ENCODE data around the gene SLC26A2. TPM values are rescaled to one million over a fixed set of nuclear protein-coding genes. Genes with fewer than 3 reads are reported as not detected.

Gene SLC26A2
- total and polyA plus RNA-seq, 4 donors = 2.8 to 16.1 (median 8.6) TPM

DNA sequence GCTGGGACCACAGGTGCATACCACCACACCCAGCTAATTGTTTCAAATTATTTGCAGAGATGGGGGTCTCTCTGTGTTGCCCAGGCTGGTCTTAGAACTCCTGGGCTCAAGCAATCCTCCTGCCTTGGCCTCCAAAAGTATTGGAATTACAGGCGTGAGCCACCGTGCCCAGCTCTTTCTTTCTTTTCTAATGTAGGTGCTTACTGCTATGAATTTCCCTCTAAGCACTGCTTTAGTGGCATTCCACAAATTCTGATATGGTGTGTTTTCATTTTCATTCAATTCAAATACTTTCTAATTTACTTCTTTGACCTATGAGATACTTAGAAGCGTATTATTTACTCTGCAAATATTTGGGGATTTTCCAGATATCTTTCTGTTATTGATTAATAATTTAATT, 54.9 kb downstream of the SLC26A2 start:
- H3K4me3 ChIP-seq (ENCODE audit: low read length in 2 of 2) = no peak overlapping the region
- no peak for DNase-seq
- 97 to 98% methylated on average over 3 of the region's 3 CpGs for WGBS, 2 donors
- peaks cover 3% of the 10 kb centered on the region for H3K9me3 ChIP-seq (ENCODE audit: control insufficient read depth, low read length)
- H3K27me3 ChIP-seq (ENCODE audit: control insufficient read depth in 1 of 2, insufficient read depth in 2 of 2, low read length in 1 of 2) = no peaks in the 10 kb centered on the region
- no peak overlapping the region for H3K27ac ChIP-seq (ENCODE audit: low read depth in 1 of 2, low read length in 2 of 2)
- peaks cover 10 to 20% of the 10 kb centered on the region in 2 donors for H3K36me3 ChIP-seq (ENCODE audit: control insufficient read depth in 1 of 2, insufficient read depth in 2 of 2, low read length in 1 of 2)
- peaks cover 0 to under 1% of the 10 kb centered on the region in 2 donors for H3K4me1 ChIP-seq (ENCODE audit: control insufficient read depth in 1 of 2, insufficient read depth in 2 of 2, low read length in 2 of 2)
- ATAC-seq (ENCODE audit: low FRiP score) = no peak
- intact Hi-C loops (cut with DNase I) = no loop called here

DNA sequence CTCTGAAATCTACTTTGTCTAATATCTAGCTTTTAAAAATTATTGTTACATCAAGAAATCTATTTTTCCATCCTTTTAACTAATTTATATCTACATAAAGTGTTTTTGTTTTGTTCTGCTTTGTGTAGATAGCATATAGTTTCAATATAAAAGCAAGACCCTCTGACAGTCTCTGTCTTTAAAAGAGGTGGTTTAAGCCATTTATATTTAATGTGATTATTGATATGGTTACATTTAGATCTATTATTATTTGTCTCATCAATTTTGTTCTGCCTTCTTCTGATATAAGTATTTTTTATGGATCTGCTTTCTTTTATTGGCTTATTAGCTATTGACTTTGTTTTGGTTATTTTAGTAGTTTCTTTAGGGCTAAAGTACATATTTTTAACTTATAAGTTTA, 56.0 kb downstream of the SLC26A2 start:
- no peak overlapping the region for H3K27ac ChIP-seq (ENCODE audit: low read depth in 1 of 2, low read length in 2 of 2)

DNA sequence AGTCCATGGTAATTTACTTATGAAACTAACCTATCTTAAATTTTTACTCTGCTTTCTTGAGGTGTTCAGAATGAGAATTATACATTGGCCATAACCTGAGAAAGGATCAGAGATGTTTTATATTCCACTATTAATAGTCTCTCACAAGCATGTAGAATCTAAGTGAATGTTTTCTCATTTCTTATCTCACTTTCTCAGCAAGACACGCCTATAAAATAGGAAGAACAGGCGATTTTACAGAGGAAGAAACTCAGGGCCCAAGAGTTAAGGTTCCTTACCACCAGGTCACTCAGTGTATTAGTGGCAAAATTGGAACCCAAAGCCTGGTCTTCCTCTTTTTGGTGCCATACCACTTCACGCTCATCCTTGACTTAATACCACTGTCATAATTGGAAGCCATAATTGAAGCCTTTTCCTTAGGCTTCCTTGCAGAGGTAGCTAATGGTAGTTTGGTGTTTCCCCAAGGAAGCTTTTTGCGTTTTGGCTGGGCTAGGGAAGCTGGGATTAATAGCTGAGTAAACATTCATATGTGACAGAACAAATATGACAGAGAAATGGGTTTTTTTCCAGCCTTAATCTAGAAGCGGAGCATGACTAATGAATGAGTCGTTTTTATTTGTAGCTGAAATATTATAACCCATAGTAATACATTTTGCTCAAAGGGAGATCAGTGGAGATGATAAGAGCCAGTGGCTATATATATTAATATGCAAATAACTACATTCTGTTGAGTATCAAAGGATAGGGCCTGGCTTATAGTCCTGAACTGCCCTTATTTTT, 56.9 kb downstream of the SLC26A2 start:
- Histone ChIP-seq H3K27me3 (ENCODE audit: control insufficient read depth in 1 of 2, insufficient read depth in 2 of 2, low read length in 1 of 2) (no peaks in the 10 kb centered on the region), H3K27ac (ENCODE audit: low read depth in 1 of 2, low read length in 2 of 2) (no peak overlapping the region), H3K36me3 (ENCODE audit: control insufficient read depth in 1 of 2, insufficient read depth in 2 of 2, low read length in 1 of 2) (peaks cover 5 to 8% of the 10 kb centered on the region in 2 donors), H3K9me3 (ENCODE audit: control insufficient read depth, low read length) (peaks cover 3% of the 10 kb centered on the region), H3K4me3 (ENCODE audit: low read length in 2 of 2) (no peak overlapping the region), H3K4me1 (ENCODE audit: control insufficient read depth in 1 of 2, insufficient read depth in 2 of 2, low read length in 2 of 2) (peaks cover 0 to 6% of the 10 kb centered on the region in 2 donors)
- DNase-seq (no peak), ATAC-seq (ENCODE audit: low FRiP score) (no peak)
- 51% methylated on average over 6 of the region's 6 CpGs for WGBS, 2 donors
- intact Hi-C loops (cut with DNase I) = no loop called here

More for the DNA sequence above, 56.0 kb downstream of the SLC26A2 start:
- DNase-seq = no peak
- Histone ChIP-seq H3K27me3 (ENCODE audit: control insufficient read depth in 1 of 2, insufficient read depth in 2 of 2, low read length in 1 of 2) (no peaks in the 10 kb centered on the region), H3K36me3 (ENCODE audit: control insufficient read depth in 1 of 2, insufficient read depth in 2 of 2, low read length in 1 of 2) (peaks cover 5 to 11% of the 10 kb centered on the region in 2 donors), H3K9me3 (ENCODE audit: control insufficient read depth, low read length) (peaks cover 3% of the 10 kb centered on the region), H3K4me1 (ENCODE audit: control insufficient read depth in 1 of 2, insufficient read depth in 2 of 2, low read length in 2 of 2) (peaks cover 0 to 6% of the 10 kb centered on the region in 2 donors), H3K4me3 (ENCODE audit: low read length in 2 of 2) (no peak overlapping the region)
- intact Hi-C loops (cut with DNase I) = no loop called here
- no peak for ATAC-seq (ENCODE audit: low FRiP score)

DNA sequence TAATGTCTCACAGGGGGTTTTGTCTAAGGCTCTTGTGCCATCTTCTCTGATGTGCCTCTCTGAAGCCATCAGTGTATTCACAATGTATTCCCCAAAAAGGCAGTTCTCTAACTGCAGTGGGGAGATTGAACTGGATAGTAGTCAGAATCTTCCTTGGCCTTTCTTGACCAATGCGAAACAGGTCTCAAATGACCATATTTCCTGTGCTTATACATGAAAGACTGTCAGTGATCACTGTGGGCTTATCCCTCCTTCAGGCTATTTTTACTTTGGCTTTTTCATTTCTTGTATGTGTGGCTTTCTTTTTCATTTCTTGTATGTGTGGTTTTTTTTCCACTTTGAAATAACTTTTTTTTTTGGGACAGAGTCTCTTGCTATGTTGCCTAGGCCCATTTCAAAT, 59.7 kb downstream of the SLC26A2 start:
- Histone ChIP-seq H3K36me3 (ENCODE audit: control insufficient read depth in 1 of 2, insufficient read depth in 2 of 2, low read length in 1 of 2) (peaks cover 0 to 8% of the 10 kb centered on the region in 2 donors), H3K27me3 (ENCODE audit: control insufficient read depth in 1 of 2, insufficient read depth in 2 of 2, low read length in 1 of 2) (no peaks in the 10 kb centered on the region), H3K4me3 (ENCODE audit: low read length in 2 of 2) (no peak overlapping the region), H3K4me1 (ENCODE audit: control insufficient read depth in 1 of 2, insufficient read depth in 2 of 2, low read length in 2 of 2) (peaks cover 1 to 6% of the 10 kb centered on the region in 2 donors), H3K27ac (ENCODE audit: low read depth in 1 of 2, low read length in 2 of 2) (peak overlapping the region in 1 of 2 donors; percentile 28), H3K9me3 (ENCODE audit: control insufficient read depth, low read length) (peaks cover 3% of the 10 kb centered on the region)
- ATAC-seq (ENCODE audit: low FRiP score) (no peak), DNase-seq (no peak)
- intact Hi-C loops (cut with DNase I) = no loop called here
- WGBS, 2 donors = 95 to 99% methylated on average over 1 of the region's 1 CpG

DNA sequence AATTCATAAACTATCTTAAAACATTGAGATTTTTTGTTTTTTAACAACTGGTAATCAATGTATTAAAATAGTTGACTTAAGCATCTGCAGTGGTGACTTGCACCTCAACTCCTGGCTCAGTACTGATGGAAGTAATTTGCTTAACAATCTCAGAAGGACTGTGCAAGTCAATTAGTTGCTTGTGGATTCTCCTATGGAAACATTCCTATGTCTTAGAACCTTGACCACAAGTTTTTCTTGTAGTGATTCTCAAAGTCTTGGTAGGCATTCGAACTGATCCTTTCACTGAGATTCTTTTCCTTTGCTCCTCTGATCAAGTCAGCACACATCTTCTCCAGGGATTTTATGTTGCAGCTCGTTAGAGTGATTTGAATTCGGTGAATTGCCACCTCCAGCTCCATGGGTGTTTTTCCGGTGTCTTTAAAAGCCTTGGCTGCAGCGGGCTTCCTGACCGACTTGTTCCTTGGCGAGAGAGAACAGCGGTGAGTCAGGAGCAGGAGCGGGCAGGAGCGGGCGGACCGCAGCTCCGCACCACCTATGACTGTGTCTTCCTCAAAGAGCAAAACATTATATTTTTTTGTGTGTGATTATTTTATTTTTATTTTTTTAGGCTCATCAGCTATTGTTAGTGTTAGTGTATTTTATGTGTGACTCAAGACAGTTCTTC, 61.1 kb downstream of the SLC26A2 start:
- ATAC-seq (ENCODE audit: low FRiP score) (no peak), DNase-seq (peak in 1 of 2 donors; percentile 58)
- intact Hi-C loops (cut with DNase I) = no loop called here
- Histone ChIP-seq H3K27me3 (ENCODE audit: control insufficient read depth in 1 of 2, insufficient read depth in 2 of 2, low read length in 1 of 2) (no peaks in the 10 kb centered on the region), H3K4me1 (ENCODE audit: control insufficient read depth in 1 of 2, insufficient read depth in 2 of 2, low read length in 2 of 2) (peaks cover 1 to 6% of the 10 kb centered on the region in 2 donors), H3K27ac (ENCODE audit: low read depth in 1 of 2, low read length in 2 of 2) (peak overlapping the region in 1 of 2 donors; percentile 62), H3K36me3 (ENCODE audit: control insufficient read depth in 1 of 2, insufficient read depth in 2 of 2, low read length in 1 of 2) (peaks cover 1 to 4% of the 10 kb centered on the region in 2 donors), H3K9me3 (ENCODE audit: control insufficient read depth, low read length) (no peaks in the 10 kb centered on the region), H3K4me3 (ENCODE audit: low read length in 2 of 2) (no peak overlapping the region)
- WGBS, 2 donors = 37 to 45% methylated on average over 13 of the region's 13 CpGs

DNA sequence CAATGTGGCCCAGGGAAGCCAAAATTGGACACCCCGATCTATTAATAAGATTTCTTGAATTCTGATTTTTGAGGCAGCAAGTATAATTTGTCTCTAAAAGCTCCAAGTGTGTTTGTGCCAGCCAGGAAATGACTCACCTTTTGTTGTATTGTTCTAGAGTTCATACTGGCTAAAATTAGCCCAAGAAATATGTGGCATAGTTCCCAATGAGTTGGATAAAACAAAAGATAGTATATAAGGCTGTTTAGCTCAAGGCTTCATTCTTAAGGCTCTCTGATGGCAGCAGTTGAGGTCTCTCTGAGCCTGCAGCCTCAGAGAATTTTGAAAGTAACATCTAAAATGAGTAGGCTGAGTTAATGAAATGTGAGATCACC, 61.6 kb downstream of the SLC26A2 start:
- Histone ChIP-seq H3K9me3 (ENCODE audit: control insufficient read depth, low read length) (no peaks in the 10 kb centered on the region), H3K4me3 (ENCODE audit: low read length in 2 of 2) (no peak overlapping the region), H3K27me3 (ENCODE audit: control insufficient read depth in 1 of 2, insufficient read depth in 2 of 2, low read length in 1 of 2) (no peaks in the 10 kb centered on the region), H3K36me3 (ENCODE audit: control insufficient read depth in 1 of 2, insufficient read depth in 2 of 2, low read length in 1 of 2) (peaks cover 4 to 5% of the 10 kb centered on the region in 2 donors), H3K27ac (ENCODE audit: low read depth in 1 of 2, low read length in 2 of 2) (peak overlapping the region in 1 of 2 donors; percentile 52), H3K4me1 (ENCODE audit: control insufficient read depth in 1 of 2, insufficient read depth in 2 of 2, low read length in 2 of 2) (peaks cover 1 to 6% of the 10 kb centered on the region in 2 donors)
- peak; percentile 6 for ATAC-seq (ENCODE audit: low FRiP score)
- no peak for DNase-seq
- 6 to 10% methylated on average over 1 of the region's 1 CpG for WGBS, 2 donors
- intact Hi-C loops (cut with DNase I) = no loop called here

DNA sequence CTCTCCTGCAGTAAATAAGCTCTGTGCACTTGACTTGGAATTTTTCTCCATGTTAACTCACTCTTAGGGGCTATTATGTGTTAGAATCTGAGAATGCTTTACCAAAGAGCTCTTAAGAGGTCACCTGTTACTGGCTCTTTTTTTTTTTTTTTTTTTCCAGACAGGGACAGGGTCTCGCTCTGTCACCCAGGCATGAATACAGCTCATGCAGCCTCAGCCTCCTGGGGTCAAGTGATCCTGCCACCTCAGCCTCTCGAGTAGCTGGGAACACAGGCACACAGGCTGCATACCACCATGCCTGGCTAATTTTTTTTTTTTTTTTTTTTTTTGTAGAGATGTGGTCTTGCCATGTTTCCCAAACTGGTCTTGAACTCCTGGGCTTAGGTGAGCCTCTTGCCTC, 62.1 kb downstream of the SLC26A2 start:
- ATAC-seq (ENCODE audit: low FRiP score) (peak; percentile 27), DNase-seq (no peak)
- Histone ChIP-seq H3K36me3 (ENCODE audit: control insufficient read depth in 1 of 2, insufficient read depth in 2 of 2, low read length in 1 of 2) (peaks cover 4 to 5% of the 10 kb centered on the region in 2 donors), H3K27me3 (ENCODE audit: control insufficient read depth in 1 of 2, insufficient read depth in 2 of 2, low read length in 1 of 2) (no peaks in the 10 kb centered on the region), H3K9me3 (ENCODE audit: control insufficient read depth, low read length) (no peaks in the 10 kb centered on the region), H3K27ac (ENCODE audit: low read depth in 1 of 2, low read length in 2 of 2) (no peak overlapping the region), H3K4me1 (ENCODE audit: control insufficient read depth in 1 of 2, insufficient read depth in 2 of 2, low read length in 2 of 2) (peaks cover 1 to 6% of the 10 kb centered on the region in 2 donors), H3K4me3 (ENCODE audit: low read length in 2 of 2) (no peak overlapping the region)
- WGBS, 2 donors = 54 to 58% methylated on average over 2 of the region's 2 CpGs
- intact Hi-C loops (cut with DNase I) = no loop called here

DNA sequence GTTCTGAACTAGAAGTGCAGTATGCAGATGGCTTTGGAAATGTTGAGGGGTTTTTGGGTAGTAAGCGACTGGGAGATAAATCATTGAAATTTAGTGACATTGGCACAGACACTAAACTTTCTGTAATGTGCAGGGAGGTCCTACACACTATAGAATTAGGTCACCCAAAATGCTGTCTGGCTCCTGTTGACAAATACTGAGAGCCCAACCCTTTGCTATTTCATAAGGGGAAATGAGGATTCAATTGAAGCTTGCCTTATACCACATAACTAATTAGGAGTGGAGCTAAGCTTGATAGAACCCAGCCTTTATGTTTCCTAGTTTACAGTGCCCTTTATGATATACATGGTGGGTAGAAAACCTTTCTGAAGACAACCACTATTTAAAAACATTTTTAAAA, 62.6 kb downstream of the SLC26A2 start:
- intact Hi-C loops (cut with DNase I) = no loop called here
- H3K4me3 ChIP-seq (ENCODE audit: low read length in 2 of 2) = no peak overlapping the region
- ATAC-seq (ENCODE audit: low FRiP score) (no peak), DNase-seq (no peak)
- 89 to 93% methylated on average over 1 of the region's 1 CpG for WGBS, 2 donors
- H3K9me3 ChIP-seq (ENCODE audit: control insufficient read depth, low read length) = no peaks in the 10 kb centered on the region
- H3K4me1 ChIP-seq (ENCODE audit: control insufficient read depth in 1 of 2, insufficient read depth in 2 of 2, low read length in 2 of 2) = peaks cover 1 to 6% of the 10 kb centered on the region in 2 donors
- peaks cover 5 to 6% of the 10 kb centered on the region in 2 donors for H3K36me3 ChIP-seq (ENCODE audit: control insufficient read depth in 1 of 2, insufficient read depth in 2 of 2, low read length in 1 of 2)
- no peaks in the 10 kb centered on the region for H3K27me3 ChIP-seq (ENCODE audit: control insufficient read depth in 1 of 2, insufficient read depth in 2 of 2, low read length in 1 of 2)
- peak overlapping the region in 1 of 2 donors; percentile 4 for H3K27ac ChIP-seq (ENCODE audit: low read depth in 1 of 2, low read length in 2 of 2)

All from aorta (tissue), 5 donors.